ENCODE measurements around the gene ALG14.

Gene ALG14

GRCh38 chr1:95018602-95019369, 54.0 kb downstream of the ALG14 start:
- FAIRE-seq (peak; percentile 88), DNase-seq (ENCODE audit: insufficient read length, low spot score) (peak; percentile 20)
- TF ChIP-seq POLR2A (IDR thresholded peaks at IDR 0.05; ENCODE audit: low read depth, low read length) = no peak

- DNase-seq (ENCODE audit: insufficient read length, low spot score) (no peak), FAIRE-seq (no peak)
- no peak for TF ChIP-seq POLR2A (IDR thresholded peaks at IDR 0.05; ENCODE audit: low read depth, low read length)
These were observed 55.0 kb downstream of the ALG14 start for GRCh38 chr1:95017775-95018174.

- FAIRE-seq (no peak), DNase-seq (ENCODE audit: insufficient read length, low spot score) (no peak)
- no peak for TF ChIP-seq POLR2A (IDR thresholded peaks at IDR 0.05; ENCODE audit: low read depth, low read length)
These were observed 57.7 kb downstream of the ALG14 start for GRCh38 chr1:95015076-95015475.

- DNase-seq (ENCODE audit: insufficient read length, low spot score) (no peak), FAIRE-seq (no peak)
- TF ChIP-seq POLR2A (IDR thresholded peaks at IDR 0.05; ENCODE audit: low read depth, low read length) = no peak
These were observed 58.7 kb downstream of the ALG14 start for GRCh38 chr1:95013950-95014574.

- no peak for DNase-seq (ENCODE audit: insufficient read length, low spot score)
- FAIRE-seq = no peak
- no peak for TF ChIP-seq POLR2A (IDR thresholded peaks at IDR 0.05; ENCODE audit: low read depth, low read length)
These were observed 60.4 kb downstream of the ALG14 start for GRCh38 chr1:95012389-95012788.

- TF ChIP-seq POLR2A (IDR thresholded peaks at IDR 0.05; ENCODE audit: low read depth, low read length) = no peak
- FAIRE-seq = no peak
These were observed 62.6 kb downstream of the ALG14 start for GRCh38 chr1:95010158-95010557.

GRCh38 chr1:95007687-95008086, 65.1 kb downstream of the ALG14 start:
- no peak for DNase-seq (ENCODE audit: insufficient read length, low spot score)
- FAIRE-seq = no peak
- TF ChIP-seq POLR2A (IDR thresholded peaks at IDR 0.05; ENCODE audit: low read depth, low read length) = no peak

More at GRCh38 chr1:95010158-95010557, 62.6 kb downstream of the ALG14 start:
- no peak for DNase-seq (ENCODE audit: insufficient read length, low spot score)

- TF ChIP-seq POLR2A (IDR thresholded peaks at IDR 0.05; ENCODE audit: low read depth, low read length) = no peak
- no peak for DNase-seq (ENCODE audit: insufficient read length, low spot score)
- FAIRE-seq = peak; percentile 48
These were observed 66.1 kb downstream of the ALG14 start for GRCh38 chr1:95006681-95007080.

GRCh38 chr1:95005584-95005983, 67.2 kb downstream of the ALG14 start:
- no peak for FAIRE-seq
- no peak for DNase-seq (ENCODE audit: insufficient read length, low spot score)
- no peak for TF ChIP-seq POLR2A (IDR thresholded peaks at IDR 0.05; ENCODE audit: low read depth, low read length)

- TF ChIP-seq POLR2A (IDR thresholded peaks at IDR 0.05; ENCODE audit: low read depth, low read length) = no peak
- DNase-seq (ENCODE audit: insufficient read length, low spot score) (no peak), FAIRE-seq (no peak)
These were observed 68.7 kb downstream of the ALG14 start for GRCh38 chr1:95004013-95004412.

GRCh38 chr1:95003433-95003738, 69.4 kb downstream of the ALG14 start:
- no peak for DNase-seq (ENCODE audit: insufficient read length, low spot score)
- no peak for TF ChIP-seq POLR2A (IDR thresholded peaks at IDR 0.05; ENCODE audit: low read depth, low read length)

GRCh38 chr1:95002540-95003432, 70.0 kb downstream of the ALG14 start:
- no peak for TF ChIP-seq POLR2A (IDR thresholded peaks at IDR 0.05; ENCODE audit: low read depth, low read length)
- DNase-seq (ENCODE audit: insufficient read length, low spot score) (no peak), FAIRE-seq (peak; percentile 70)

More at GRCh38 chr1:95003433-95003738, 69.4 kb downstream of the ALG14 start:
- FAIRE-seq = peak; percentile 36

- DNase-seq (ENCODE audit: insufficient read length, low spot score) (no peak), FAIRE-seq (no peak)
- no peak for TF ChIP-seq POLR2A (IDR thresholded peaks at IDR 0.05; ENCODE audit: low read depth, low read length)
These were observed 70.6 kb downstream of the ALG14 start for GRCh38 chr1:95002164-95002539.

GRCh38 chr1:94999456-95000131, 73.2 kb downstream of the ALG14 start:
- DNase-seq (ENCODE audit: insufficient read length, low spot score) (no peak), FAIRE-seq (no peak)
- TF ChIP-seq POLR2A (IDR thresholded peaks at IDR 0.05; ENCODE audit: low read depth, low read length) = no peak

All from H54 (cell line).